NCI-H1436 (cell line): ENCODE measurements around the gene SART1.
A peak's percentile ranks its signal among the peaks of the same experiment; 100 is the strongest.
"Not testable (repeated sequence)": the region's sequence is repeated elsewhere in the genome, so short reads cannot be mapped to it uniquely, and the experiment has no call there.

Experiments used
- DNase-seq: peaks from one replicate; lab custom pipeline; 2025; lab: John Stamatoyannopoulos, UW

The SART1 gene

DNA sequence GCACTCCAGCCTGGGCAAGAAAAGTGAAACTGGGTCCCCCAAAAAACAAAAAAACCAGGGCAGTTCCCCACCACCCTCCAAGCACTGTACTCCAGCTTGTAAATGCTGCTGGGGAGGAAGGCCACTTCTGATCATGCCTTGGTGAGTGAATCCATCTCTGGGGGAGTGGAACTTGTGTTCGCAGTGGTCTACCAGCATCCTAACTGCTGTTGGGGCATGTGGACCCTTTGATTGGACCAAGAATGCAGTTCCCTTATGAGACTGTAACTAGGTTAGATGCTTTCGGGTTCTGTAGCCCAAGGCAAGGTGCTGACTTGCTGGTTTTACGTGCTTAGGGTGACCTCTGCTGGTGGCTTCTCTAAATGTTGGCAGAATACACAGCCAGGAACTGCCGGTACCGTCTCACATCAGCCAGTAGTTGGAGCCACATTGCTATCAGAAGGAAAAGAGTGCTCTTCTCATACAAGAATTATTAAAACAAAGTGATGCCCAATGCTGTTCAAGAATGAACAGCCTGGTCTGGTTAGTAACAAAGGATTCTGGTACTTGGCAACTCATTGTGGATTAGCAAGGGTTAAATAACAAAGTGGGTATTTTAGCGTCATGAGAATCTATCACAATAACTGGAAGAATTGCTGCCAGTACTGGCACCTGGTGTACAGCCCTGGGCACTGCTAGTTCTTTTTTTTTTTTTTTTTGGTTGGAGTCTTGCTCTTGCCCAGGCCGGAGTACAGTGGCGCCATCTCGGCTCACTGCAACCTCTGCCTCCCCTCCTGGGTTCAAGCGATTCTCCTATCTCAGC is 27.5 kb downstream of the SART1 start:
- DNase-seq: peak; percentile 88

- no peak for DNase-seq
These were observed 30.5 kb downstream of the SART1 start for GRCh38 chr11:65992056-65992455.

- no peak for DNase-seq
These were observed 35.8 kb downstream of the SART1 start for GRCh38 chr11:65997286-65997685.

DNA sequence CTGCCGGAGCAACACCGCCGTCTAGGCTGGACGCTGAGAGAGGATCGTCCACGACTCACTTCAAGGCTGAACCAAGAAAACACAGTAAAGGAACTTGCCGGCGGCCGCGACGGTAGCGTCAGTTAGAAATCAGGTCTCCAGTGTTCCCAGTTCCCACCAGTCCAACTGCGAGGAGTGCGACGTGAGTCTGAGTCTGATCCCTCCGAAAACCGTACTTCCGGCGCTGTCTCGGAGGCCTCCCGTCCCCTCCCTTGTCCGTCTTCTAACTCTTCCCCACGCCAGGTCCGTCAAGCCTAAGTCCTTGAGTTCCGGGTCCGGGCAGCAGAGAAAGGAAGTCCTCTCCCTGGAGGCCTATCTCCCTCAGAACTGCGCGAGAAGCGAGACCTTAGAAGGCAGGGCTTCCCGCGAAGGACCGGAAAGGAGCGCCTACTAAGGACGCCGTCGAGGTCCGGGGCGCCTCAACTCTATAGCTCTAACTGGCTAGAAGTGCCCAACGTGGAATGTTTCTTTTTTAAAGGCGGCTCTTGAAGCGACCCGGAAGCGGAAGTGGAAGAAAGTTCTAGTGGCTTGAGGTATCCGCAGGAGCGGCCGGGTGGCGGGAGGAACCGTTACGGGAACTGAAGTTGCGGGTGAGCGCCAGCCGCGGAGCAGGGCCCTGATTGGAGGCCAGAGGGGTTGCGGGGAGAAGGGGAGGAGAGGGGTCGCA is 40.6 kb downstream of the SART1 start, which contains the start of the genes BANF1 and EIF1AD:
TSS of gene BANF1 (plus strand) at position 562 of the 706 bp plus-strand sequence. CDS start 748 bp downstream, outside the sequence.
TSS of gene EIF1AD (minus strand) at position 216 of the 706 bp plus-strand sequence. CDS start 1,768 bp downstream, outside the sequence.
- peak; percentile 95 for DNase-seq

DNA sequence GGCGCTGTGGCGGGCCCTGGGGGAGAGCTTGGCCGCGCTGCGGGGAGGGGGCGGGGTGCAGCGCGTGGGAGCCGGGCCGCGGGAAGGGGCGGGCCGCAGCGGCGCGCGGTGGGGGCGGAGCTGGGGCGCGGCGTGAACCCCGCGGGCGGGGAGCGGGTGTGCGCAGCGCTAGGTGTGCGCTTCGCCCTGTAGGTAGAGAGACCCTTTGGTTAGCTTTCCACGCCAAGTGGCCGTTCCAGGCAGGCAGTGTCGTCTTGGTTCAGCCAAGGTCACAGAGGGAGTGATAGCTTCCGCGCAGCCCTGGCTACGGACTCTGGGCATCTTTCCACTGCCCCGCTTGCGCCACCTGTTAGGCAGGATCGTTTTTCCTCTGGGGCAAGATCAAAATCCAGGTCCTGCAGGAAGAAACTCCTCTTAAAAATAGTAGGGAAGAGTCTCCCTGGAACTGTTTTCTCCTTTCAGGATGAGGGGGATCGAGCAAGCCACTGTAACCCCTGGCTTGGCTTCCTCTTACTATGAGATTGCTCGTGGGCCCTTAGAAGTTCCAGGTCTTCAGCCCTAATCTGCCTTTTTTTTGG is 41.2 kb downstream of the SART1 start:
- peak; percentile 69 for DNase-seq

DNA sequence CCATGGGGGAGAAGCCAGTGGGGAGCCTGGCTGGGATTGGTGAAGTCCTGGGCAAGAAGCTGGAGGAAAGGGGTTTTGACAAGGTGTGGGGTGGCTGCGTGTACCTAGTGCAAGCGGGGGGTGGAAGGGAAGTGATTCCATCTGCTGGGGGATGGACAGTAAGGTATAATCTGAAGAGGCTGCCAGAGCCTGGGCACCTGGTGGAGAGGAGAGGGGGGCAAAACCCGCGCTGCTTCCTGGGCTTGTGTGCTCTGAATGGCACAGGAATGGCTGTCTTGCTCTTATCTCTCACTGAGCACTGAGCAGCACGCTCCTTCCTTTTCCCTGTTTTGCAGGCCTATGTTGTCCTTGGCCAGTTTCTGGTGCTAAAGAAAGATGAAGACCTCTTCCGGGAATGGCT is 41.8 kb downstream of the SART1 start:
- no peak for DNase-seq

DNA sequence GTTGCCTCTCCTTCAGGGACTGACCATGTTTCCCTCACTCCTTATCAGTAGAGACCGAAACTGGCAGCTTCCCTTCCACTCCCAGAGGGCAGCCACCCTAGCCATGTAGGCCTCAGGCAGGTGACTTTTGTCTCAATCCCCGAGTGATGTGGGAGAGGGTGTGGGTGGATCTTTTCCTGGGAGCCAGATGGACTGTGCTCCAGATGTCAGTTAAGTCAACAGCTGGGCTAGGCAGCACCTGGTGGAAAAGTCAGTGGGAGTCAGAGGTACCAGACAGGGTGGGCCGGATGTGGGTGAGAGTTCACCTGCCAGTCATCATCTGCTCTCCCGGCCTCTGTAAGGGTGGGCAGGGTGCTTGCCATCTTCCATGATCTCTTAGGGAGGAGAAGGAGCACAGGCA is 42.7 kb downstream of the SART1 start:
- DNase-seq: no peak

DNA sequence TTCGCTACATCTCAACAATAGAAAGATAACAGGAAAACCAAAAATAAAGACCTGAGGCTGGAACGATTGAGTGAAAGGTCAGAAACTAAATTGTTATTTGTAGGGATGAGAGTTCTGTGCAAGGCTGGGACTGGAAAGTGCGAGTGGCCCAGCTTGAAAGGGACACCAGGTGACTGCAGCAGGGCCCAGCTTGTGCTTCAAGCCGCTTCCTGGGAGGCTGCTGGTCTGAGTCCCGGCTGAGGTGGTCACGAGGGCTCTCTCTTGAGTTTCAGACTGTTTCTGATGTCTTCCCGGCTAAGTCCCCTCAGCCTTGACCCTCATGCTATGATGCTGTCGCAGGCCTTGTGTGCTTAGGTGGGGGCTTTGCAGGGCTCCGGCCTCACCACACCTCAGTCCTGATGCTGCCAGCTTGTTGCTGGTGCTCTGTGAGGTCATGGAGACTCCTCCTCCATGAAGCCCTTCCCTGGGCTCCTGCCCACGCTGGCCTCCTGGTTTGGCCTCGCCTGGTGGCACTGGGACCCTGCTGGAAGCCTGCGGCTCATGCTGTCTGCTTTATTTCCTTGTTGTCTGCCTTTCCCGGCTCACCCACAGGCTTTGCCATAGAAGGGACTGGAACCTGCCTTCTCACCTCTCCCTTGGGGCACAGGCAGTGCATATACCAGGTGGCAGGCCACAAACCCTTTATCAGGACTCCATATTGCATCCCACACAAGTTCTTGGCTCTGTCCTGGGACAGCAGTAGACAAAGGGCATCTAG is 44.8 kb downstream of the SART1 start:
- DNase-seq: no peak

DNA sequence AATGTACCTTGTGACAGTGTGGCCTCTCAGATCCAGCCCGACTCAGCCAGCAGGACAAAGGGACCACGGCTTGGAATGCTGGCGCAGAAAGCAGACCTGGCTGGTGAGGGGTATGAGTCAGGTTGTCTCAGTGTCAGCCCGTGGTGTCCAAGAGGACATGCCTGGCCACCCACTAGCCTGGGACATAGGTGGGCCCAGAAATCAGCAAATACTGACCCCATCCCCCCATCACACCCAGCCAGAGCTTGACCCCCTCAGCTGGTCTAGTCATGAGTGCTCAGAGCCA is 45.3 kb downstream of the SART1 start:
- DNase-seq: no peak

- DNase-seq: no peak
These were observed 45.7 kb downstream of the SART1 start for GRCh38 chr11:66007201-66007634.

GRCh38 chr11:66008095-66008467 is 46.5 kb downstream of the SART1 start:
- DNase-seq: no peak

DNA sequence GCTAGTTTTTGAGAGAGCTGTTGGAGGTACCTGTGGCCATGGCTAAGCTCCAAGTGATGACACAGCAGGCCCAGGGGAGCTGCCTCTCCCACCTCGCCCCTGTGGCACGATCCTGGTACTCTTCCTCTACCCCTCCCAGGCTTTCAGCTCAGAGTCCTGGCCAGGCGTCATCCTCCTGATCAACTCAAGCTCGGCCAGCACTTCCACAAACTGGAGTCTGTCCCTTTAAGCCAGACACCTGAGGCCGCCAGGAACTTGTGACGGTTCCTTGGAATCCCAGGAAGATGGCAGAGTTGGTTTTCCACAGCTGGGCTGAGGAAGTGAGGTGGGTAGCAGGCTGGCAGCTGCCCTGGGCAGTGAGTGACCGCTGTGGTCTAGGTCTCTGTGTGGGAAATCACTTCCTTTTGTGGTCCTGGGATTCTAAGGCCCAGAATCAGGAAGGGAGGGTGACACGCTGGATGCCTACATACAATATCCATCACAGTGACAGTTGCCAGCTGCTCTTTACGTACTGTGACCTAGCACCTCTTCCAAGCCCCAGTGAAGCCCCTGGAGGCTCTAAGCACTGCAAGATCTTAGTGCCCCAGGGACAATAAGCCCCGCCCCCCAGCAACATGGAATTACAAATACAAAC is 47.1 kb downstream of the SART1 start:
- no peak for DNase-seq

GRCh38 chr11:66010036-66010435 is 48.5 kb downstream of the SART1 start:
- DNase-seq: not testable (repeated sequence)

DNA sequence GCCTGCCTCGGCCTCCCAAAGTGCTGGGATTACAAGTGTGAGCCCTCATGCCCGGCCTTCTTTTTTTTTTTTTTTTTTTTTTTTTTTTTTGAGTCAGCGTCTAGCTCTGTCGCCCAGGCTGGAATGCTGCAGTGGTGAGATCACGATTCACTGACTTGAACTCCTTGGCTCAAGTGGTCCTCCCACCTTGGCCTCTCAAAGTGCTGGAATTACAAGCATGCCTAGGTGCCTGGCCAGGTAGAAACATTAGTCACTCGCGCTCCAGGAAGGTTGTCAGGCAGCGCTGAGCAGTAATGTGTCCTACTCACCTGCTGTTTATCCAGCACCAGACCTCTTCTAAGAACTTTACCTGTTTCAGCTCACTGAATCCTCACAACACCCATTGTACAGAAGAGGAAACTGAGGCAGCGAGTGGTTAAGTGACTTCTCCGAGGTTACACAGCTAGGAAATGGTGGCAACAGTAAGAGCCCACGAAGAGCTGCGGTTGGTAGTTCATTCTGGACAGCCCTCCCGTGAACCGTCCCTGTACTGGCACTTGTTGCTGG is 49.8 kb downstream of the SART1 start:
- DNase-seq: no peak

DNA sequence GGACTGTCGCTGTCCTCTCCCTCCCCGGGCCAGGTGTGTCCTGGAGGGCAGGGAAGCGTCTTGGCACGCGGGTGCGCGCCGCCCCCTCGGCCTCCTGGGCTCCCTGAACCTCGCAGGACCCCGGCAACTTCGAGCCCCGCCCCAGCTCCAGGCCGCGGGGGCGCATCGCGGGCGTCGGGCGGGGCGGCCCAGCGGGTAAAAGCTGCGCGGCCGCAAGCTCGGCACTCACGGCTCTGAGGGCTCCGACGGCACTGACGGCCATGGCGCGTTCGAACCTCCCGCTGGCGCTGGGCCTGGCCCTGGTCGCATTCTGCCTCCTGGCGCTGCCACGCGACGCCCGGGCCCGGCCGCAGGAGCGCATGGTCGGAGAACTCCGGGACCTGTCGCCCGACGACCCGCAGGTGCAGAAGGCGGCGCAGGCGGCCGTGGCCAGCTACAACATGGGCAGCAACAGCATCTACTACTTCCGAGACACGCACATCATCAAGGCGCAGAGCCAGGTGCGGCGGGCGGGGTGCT is 50.3 kb downstream of the SART1 start, which contains the start of gene CST6:
TSS of gene CST6 (plus strand) at position 224 of the 519 bp plus-strand sequence. CDS start at position 261, 37 bp downstream.
- DNase-seq: no peak

DNA sequence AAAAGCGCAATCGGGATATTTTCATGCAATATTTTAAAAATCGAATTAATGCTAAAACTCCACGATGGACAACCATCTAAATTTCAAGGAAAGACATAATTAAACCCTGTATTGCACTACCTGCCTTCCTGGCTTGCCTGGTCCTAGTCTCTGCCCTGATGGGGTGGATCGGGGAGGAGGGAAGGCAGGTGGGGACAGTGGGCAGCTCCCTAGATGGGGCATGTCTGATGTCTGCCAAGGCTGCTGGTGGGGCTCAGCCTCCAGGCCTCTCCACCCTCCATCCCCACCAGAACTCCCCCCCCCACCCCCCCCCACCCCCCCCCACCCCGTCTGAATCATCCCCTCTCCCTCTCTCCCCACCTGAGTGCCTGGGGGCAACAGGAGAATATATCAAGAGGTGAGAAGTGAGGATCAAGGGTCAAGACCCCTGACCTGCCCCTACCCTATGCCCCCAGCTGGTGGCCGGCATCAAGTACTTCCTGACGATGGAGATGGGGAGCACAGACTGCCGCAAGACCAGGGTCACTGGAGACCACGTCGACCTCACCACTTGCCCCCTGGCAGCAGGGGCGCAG is 50.9 kb downstream of the SART1 start:
- DNase-seq: no peak

DNA sequence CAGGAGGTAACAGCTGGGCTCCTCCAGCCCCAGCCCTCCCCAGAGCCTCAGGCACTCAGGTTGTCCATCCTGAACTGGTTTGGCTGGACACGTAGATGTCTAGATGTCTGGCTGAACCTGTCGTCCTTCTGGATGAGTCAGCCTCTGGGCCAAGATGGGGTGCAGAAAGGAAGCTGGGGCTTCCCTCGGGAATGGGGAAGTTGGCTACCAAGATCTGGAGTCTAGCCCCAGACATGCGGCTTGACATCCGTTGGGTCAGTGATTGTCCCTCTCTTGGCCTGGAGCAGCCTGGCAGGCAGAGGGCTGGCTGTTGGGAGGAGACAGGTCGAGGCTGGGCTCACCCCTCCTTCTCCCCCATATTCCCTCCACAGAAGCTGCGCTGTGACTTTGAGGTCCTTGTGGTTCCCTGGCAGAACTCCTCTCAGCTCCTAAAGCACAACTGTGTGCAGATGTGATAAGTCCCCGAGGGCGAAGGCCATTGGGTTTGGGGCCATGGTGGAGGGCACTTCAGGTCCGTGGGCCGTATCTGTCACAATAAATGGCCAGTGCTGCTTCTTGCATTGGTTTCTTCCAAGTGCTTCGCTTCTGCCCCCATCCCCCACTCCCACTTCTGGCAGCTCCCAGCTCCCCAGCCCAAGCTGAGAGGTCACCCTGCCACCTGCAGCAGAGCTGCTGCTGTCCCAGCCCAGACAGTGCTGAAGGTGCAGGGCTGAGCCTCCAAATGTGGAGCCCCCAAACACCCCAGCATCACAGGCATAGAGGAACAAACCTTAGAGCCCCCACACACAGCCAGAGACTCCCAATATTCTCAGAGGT is 51.6 kb downstream of the SART1 start:
- DNase-seq: no peak

DNA sequence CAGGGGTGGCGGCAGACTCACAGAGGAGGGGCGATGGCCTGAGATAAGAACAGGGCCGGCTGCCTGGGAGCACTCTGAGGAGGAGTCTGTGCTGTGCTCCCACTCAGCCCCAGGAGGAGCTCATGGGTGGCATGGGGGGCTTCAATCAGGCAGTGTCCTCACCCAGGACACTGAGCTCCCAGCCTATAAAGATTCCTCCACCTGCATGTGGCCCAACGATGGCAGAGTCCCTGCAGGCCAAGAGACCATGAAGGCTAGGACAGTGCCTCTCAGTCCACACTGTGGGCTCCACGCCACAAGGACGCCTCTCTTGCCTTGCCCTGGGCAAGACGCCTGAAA is 52.2 kb downstream of the SART1 start:
- DNase-seq: no peak

GRCh38 chr11:66014804-66015453 is 53.4 kb downstream of the SART1 start:
- no peak for DNase-seq
